ENCODE data around the gene AAK1.

Gene AAK1

GRCh38 chr2:69634196-69634821, 9.2 kb downstream of the AAK1 start:
- DNase-seq (ENCODE audit: low spot score), result no peak

GRCh38 chr2:69631402-69631801, 12.1 kb downstream of the AAK1 start:
- no peak for DNase-seq (ENCODE audit: low spot score)
- TF ChIP-seq CTCF (IDR thresholded peaks at IDR 0.05; ENCODE audit: extremely low read depth, missing control alignments), result no peak

More at GRCh38 chr2:69634196-69634821, 9.2 kb downstream of the AAK1 start:
- TF ChIP-seq CTCF (IDR thresholded peaks at IDR 0.05; ENCODE audit: extremely low read depth, missing control alignments), result no peak

- no peak for TF ChIP-seq CTCF (IDR thresholded peaks at IDR 0.05; ENCODE audit: extremely low read depth, missing control alignments)
- no peak for DNase-seq (ENCODE audit: low spot score)
These were observed 13.5 kb downstream of the AAK1 start for GRCh38 chr2:69629921-69630608.

- TF ChIP-seq CTCF (IDR thresholded peaks at IDR 0.05; ENCODE audit: extremely low read depth, missing control alignments), result no peak
These were observed 15.1 kb downstream of the AAK1 start for GRCh38 chr2:69628325-69629021.

GRCh38 chr2:69625078-69625795, 18.3 kb downstream of the AAK1 start:
- no peak for TF ChIP-seq CTCF (IDR thresholded peaks at IDR 0.05; ENCODE audit: extremely low read depth, missing control alignments)
- DNase-seq (ENCODE audit: low spot score), result no peak

More at GRCh38 chr2:69628325-69629021, 15.1 kb downstream of the AAK1 start:
- no peak for DNase-seq (ENCODE audit: low spot score)

GRCh38 chr2:69624611-69625010, 18.9 kb downstream of the AAK1 start:
- no peak for TF ChIP-seq CTCF (IDR thresholded peaks at IDR 0.05; ENCODE audit: extremely low read depth, missing control alignments)
- DNase-seq (ENCODE audit: low spot score), result no peak
